ENCODE measurements around the gene HSD17B11. TPM values are rescaled to one million over a fixed set of nuclear protein-coding genes. Genes with fewer than 3 reads are reported as not detected.
"Not testable (repeated sequence)": the region's sequence is repeated elsewhere in the genome, so short reads cannot be mapped to it uniquely, and the experiment has no call there.

The HSD17B11 gene
- total RNA-seq, 1 donor from 2014 or later, result 48.0 TPM

GRCh38 chr4:87403732-87404131, 12.7 kb upstream of the HSD17B11 start:
- not testable (repeated sequence) for DNase-seq

GRCh38 chr4:87399954-87400353, 9.0 kb upstream of the HSD17B11 start:
- DNase-seq, result no peak

- no peak for DNase-seq
Observed at GRCh38 chr4:87399148-87399547, 8.2 kb upstream of the HSD17B11 start.

GRCh38 chr4:87395851-87396250, 4.9 kb upstream of the HSD17B11 start:
- DNase-seq, result not testable (repeated sequence)

GRCh38 chr4:87395073-87395472, 4.1 kb upstream of the HSD17B11 start:
- not testable (repeated sequence) for DNase-seq

GRCh38 chr4:87392183-87392582, 1.2 kb upstream of the HSD17B11 start:
- DNase-seq, result no peak

GRCh38 chr4:87391576-87392054, 627 bp upstream of the HSD17B11 start:
- no peak for DNase-seq

- no peak for DNase-seq
Observed at GRCh38 chr4:87390551-87390890, 467 bp downstream of the HSD17B11 start.

GRCh38 chr4:87390055-87390454, 933 bp downstream of the HSD17B11 start:
- not testable (repeated sequence) for DNase-seq

- no peak for DNase-seq
Observed at GRCh38 chr4:87388901-87389300, 2.1 kb downstream of the HSD17B11 start.

- DNase-seq, result no peak
Observed at GRCh38 chr4:87387237-87387636, 3.8 kb downstream of the HSD17B11 start.

GRCh38 chr4:87384466-87385132, 6.4 kb downstream of the HSD17B11 start:
- DNase-seq, result not testable (repeated sequence)

GRCh38 chr4:87382931-87383330, 8.1 kb downstream of the HSD17B11 start:
- DNase-seq, result no peak

GRCh38 chr4:87382116-87382515, 8.9 kb downstream of the HSD17B11 start:
- no peak for DNase-seq

GRCh38 chr4:87377816-87378215, 13.2 kb downstream of the HSD17B11 start:
- DNase-seq, result no peak

GRCh38 chr4:87375719-87376291, 15.2 kb downstream of the HSD17B11 start:
- DNase-seq, result peak; percentile 74

- DNase-seq, result peak; percentile 62
Observed at GRCh38 chr4:87370068-87370467, 20.9 kb downstream of the HSD17B11 start.

GRCh38 chr4:87366521-87367162, 24.3 kb downstream of the HSD17B11 start:
- DNase-seq, result no peak

GRCh38 chr4:87365348-87365747, 25.6 kb downstream of the HSD17B11 start:
- no peak for DNase-seq

GRCh38 chr4:87363552-87363951, 27.4 kb downstream of the HSD17B11 start:
- DNase-seq, result no peak

- no peak for DNase-seq
Observed at GRCh38 chr4:87360338-87360935, 30.6 kb downstream of the HSD17B11 start.

GRCh38 chr4:87359258-87359657, 31.7 kb downstream of the HSD17B11 start:
- DNase-seq, result no peak

- no peak for DNase-seq
Observed at GRCh38 chr4:87356832-87357526, 34.0 kb downstream of the HSD17B11 start.
